ENCODE measurements around the gene FAM241B. TPM values are rescaled to one million over a fixed set of nuclear protein-coding genes. Genes with fewer than 3 reads are reported as not detected.

Gene FAM241B
- total RNA-seq, 1 experiment from 2014 or later = 18.0 TPM

DNA sequence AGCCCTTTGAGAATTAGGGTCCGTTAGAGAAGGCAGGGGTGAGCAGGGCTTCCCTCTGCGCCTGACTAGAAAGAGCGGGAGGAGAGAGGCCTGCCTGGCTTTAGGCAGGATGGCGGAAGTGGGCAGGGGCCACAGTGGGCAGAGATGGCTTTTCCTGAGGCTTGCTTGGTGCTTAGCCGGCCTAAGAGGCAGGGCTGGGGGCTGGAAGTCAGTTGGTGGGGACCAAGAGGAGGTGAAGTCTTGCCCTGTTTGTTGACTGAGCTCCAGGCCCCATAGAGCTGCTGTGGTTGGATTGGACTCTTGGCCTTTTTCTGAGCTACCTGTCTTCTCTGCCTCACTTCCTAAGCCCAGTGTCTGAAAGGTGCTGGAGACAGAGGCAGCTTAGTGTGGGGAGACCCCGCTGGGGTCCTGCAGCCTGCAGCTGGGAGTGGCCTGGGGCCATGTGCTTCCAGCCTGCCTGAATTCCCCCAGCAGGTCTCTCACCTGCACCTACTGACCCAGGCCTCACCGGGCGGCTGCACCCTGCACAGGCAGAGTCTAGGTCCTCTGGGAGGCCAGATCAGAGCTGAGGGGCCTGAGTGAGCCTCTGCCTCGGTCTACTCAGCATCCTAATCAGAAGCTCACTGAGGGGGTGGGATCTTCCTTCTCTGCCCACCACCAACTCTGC lies 4.8 kb downstream of the FAM241B start:
- peaks cover 15% of the 10 kb centered on the region for H3K79me2 ChIP-seq (ENCODE audit: insufficient read depth, low read length)
- no peak for ATAC-seq
- no TSS peak for BruUV-seq (replicated peaks)
- no peaks in the 10 kb centered on the region for H3K9me2 ChIP-seq (ENCODE audit: insufficient read depth)
- ChIA-PET POLR2A (no interaction called here), CTCF (interaction anchor here (0.8 to 5.2 kb wide), 2 partner anchors 112 to 119 kb away, joined by 3 to 148 read pairs; no protein-coding TSS in a partner anchor), RAD21 (ENCODE audit: low non-redundant PET in 1 of 2, low total read pairs in 2 of 2, uncharacterized antibody in 2 of 2, unreplicated experiment in 2 of 2) (no interaction called here)
- H3K27me3 ChIP-seq (ENCODE audit: insufficient read depth, low read length) = no peaks in the 10 kb centered on the region
- no peak overlapping the region for H3K9ac ChIP-seq (ENCODE audit: low read length)
- intact Hi-C loops (cut with micrococcal nuclease) = loop anchor here (5.0 kb wide), 1 partner anchor 398 kb away; no protein-coding TSS in a partner anchor
- no peak for DNase-seq (ENCODE audit: low read depth, low spot score)
- H3K4me2 ChIP-seq (ENCODE audit: low read length) = no peak overlapping the region
- H3K9me3 ChIP-seq (ENCODE audit: control insufficient read depth in 1 of 2, insufficient read depth in 1 of 2, low read depth in 1 of 2, low read length in 2 of 2) = no peaks in the 10 kb centered on the region
- peaks cover 7 to 8% of the 10 kb centered on the region in 2 experiments; a peak in 3 of 4 replicates for H3K36me3 ChIP-seq (ENCODE audit: control insufficient read depth in 1 of 2, insufficient read depth in 2 of 2, low read length in 2 of 2)
- H2AFZ ChIP-seq (ENCODE audit: low read depth, low read length, poor library complexity, severe bottlenecking) = no peak overlapping the region
- TF ChIP-seq ZBTB33 (IDR thresholded peaks at IDR 0.05; ENCODE audit: extremely low read depth, insufficient replicate concordance, low read length) (no peak), REST (IDR thresholded peaks at IDR 0.05; ENCODE audit: low read depth) (no peak), EGR1 (IDR thresholded peaks at IDR 0.05; ENCODE audit: low read depth) (no peak), SP1 (IDR thresholded peaks at IDR 0.05; ENCODE audit: low read depth) (no peak), POLR2A (IDR thresholded peaks at IDR 0.05; ENCODE audit: borderline replicate concordance, extremely low read depth, insufficient read depth, insufficient read length) (no peak), CBX3 (IDR thresholded peaks at IDR 0.05; ENCODE audit: low read depth) (no peak), JUND (IDR thresholded peaks at IDR 0.05) (no peak), ZFX (IDR thresholded peaks at IDR 0.05) (no peak), ZNF274 (IDR thresholded peaks at IDR 0.05; ENCODE audit: low read depth, low read length) (no peak)
- TF ChIP-seq, protein P1, sequence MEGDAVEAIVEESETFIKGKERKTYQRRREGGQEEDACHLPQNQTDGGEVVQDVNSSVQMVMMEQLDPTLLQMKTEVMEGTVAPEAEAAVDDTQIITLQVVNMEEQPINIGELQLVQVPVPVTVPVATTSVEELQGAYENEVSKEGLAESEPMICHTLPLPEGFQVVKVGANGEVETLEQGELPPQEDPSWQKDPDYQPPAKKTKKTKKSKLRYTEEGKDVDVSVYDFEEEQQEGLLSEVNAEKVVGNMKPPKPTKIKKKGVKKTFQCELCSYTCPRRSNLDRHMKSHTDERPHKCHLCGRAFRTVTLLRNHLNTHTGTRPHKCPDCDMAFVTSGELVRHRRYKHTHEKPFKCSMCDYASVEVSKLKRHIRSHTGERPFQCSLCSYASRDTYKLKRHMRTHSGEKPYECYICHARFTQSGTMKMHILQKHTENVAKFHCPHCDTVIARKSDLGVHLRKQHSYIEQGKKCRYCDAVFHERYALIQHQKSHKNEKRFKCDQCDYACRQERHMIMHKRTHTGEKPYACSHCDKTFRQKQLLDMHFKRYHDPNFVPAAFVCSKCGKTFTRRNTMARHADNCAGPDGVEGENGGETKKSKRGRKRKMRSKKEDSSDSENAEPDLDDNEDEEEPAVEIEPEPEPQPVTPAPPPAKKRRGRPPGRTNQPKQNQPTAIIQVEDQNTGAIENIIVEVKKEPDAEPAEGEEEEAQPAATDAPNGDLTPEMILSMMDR (IDR thresholded peaks at IDR 0.05 in 2 of 3, conservative IDR thresholded peaks at IDR 0.05 in 1 of 3; ENCODE audit: borderline replicate concordance in 1 of 3, insufficient read depth in 1 of 3, low read depth in 2 of 3, low read length in 2 of 3) = no peak
- TF ChIP-seq, protein P2, sequence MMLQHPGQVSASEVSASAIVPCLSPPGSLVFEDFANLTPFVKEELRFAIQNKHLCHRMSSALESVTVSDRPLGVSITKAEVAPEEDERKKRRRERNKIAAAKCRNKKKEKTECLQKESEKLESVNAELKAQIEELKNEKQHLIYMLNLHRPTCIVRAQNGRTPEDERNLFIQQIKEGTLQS (IDR thresholded peaks at IDR 0.05) = no peak
- no peaks in the 10 kb centered on the region for H4K20me1 ChIP-seq (ENCODE audit: insufficient read depth)
- H3K4me3 ChIP-seq (replicated peaks in 1 of 2; ENCODE audit: low read depth in 1 of 2, low read length in 2 of 2) = no peak overlapping the region
- no peak overlapping the region for H3K27ac ChIP-seq (ENCODE audit: low read depth, low read length)
- peaks cover 2 to 11% of the 10 kb centered on the region in 2 experiments; a peak in 3 of 4 replicates for H3K4me1 ChIP-seq (ENCODE audit: control insufficient read depth in 1 of 2, insufficient read depth in 2 of 2, low read length in 2 of 2)

Measured in HCT116 (cell line).